ENCODE measurements around the gene MYH8. TPM values are rescaled to one million over a fixed set of nuclear protein-coding genes. Genes with fewer than 3 reads are reported as not detected.

MYH8 gene
- total RNA-seq, 1 donor from 2014 or later: not detected

- no peak overlapping the region for H3K4me3 Mint-ChIP-seq
- H3K4me1 Mint-ChIP-seq: no peaks in the 10 kb centered on the region
- CTCF ChIA-PET: no interaction called here
- H3K27me3 Mint-ChIP-seq: peaks cover 15% of the 10 kb centered on the region
- no peak for TF ChIP-seq CTCF (IDR thresholded peaks at IDR 0.05)
- no peaks in the 10 kb centered on the region for H3K36me3 Mint-ChIP-seq (ENCODE audit: low read depth)
- H3K27ac Mint-ChIP-seq: no peak overlapping the region
- intact Hi-C loops (cut with micrococcal nuclease): no loop called here
- DNase-seq: no peak
- no peak for ATAC-seq (ENCODE audit: low read depth)
- POLR2A ChIA-PET: no interaction called here
- H3K9me3 Mint-ChIP-seq: no peaks in the 10 kb centered on the region
Measured at GRCh38 chr17:10403589-10403988, 18.2 kb downstream of the MYH8 start.

GRCh38 chr17:10398352-10398751, 23.4 kb downstream of the MYH8 start:
- ChIA-PET CTCF (no interaction called here), POLR2A (no interaction called here)
- peaks cover 11% of the 10 kb centered on the region for H3K27me3 Mint-ChIP-seq
- H3K4me1 Mint-ChIP-seq: no peaks in the 10 kb centered on the region
- no peak overlapping the region for H3K4me3 Mint-ChIP-seq
- ATAC-seq (ENCODE audit: low read depth) (no peak), DNase-seq (no peak)
- H3K27ac Mint-ChIP-seq: no peak overlapping the region
- H3K9me3 Mint-ChIP-seq: no peaks in the 10 kb centered on the region
- intact Hi-C loops (cut with micrococcal nuclease): no loop called here
- TF ChIP-seq CTCF (IDR thresholded peaks at IDR 0.05): no peak
- no peaks in the 10 kb centered on the region for H3K36me3 Mint-ChIP-seq (ENCODE audit: low read depth)

GRCh38 chr17:10396524-10397163, 25.1 kb downstream of the MYH8 start:
- Mint-ChIP-seq H3K4me3 (no peak overlapping the region), H3K27me3 (peaks cover 20% of the 10 kb centered on the region), H3K27ac (no peak overlapping the region), H3K4me1 (no peaks in the 10 kb centered on the region), H3K36me3 (ENCODE audit: low read depth) (no peaks in the 10 kb centered on the region), H3K9me3 (no peaks in the 10 kb centered on the region)
- intact Hi-C loops (cut with micrococcal nuclease): no loop called here
- ChIA-PET POLR2A (no interaction called here), CTCF (no interaction called here)
- ATAC-seq (ENCODE audit: low read depth): no peak
- DNase-seq: no peak
- TF ChIP-seq CTCF (IDR thresholded peaks at IDR 0.05): no peak

- no peaks in the 10 kb centered on the region for H3K36me3 Mint-ChIP-seq (ENCODE audit: low read depth)
- H3K4me3 Mint-ChIP-seq: no peak overlapping the region
- no peak for TF ChIP-seq CTCF (IDR thresholded peaks at IDR 0.05)
- CTCF ChIA-PET: no interaction called here
- DNase-seq (no peak), ATAC-seq (ENCODE audit: low read depth) (no peak)
- H3K27me3 Mint-ChIP-seq: peaks cover 19% of the 10 kb centered on the region
- POLR2A ChIA-PET: no interaction called here
- no peaks in the 10 kb centered on the region for H3K4me1 Mint-ChIP-seq
- no peak overlapping the region for H3K27ac Mint-ChIP-seq
- no peaks in the 10 kb centered on the region for H3K9me3 Mint-ChIP-seq
- intact Hi-C loops (cut with micrococcal nuclease): no loop called here
Measured at GRCh38 chr17:10394201-10394887, 27.4 kb downstream of the MYH8 start.

GRCh38 chr17:10392880-10393279, 28.9 kb downstream of the MYH8 start:
- Mint-ChIP-seq H3K36me3 (ENCODE audit: low read depth) (no peaks in the 10 kb centered on the region), H3K9me3 (no peaks in the 10 kb centered on the region), H3K4me3 (no peak overlapping the region), H3K27me3 (peaks cover 19% of the 10 kb centered on the region), H3K27ac (no peak overlapping the region), H3K4me1 (no peaks in the 10 kb centered on the region)
- TF ChIP-seq CTCF (IDR thresholded peaks at IDR 0.05): no peak
- intact Hi-C loops (cut with micrococcal nuclease): no loop called here
- ChIA-PET POLR2A (no interaction called here), CTCF (no interaction called here)
- DNase-seq (no peak), ATAC-seq (ENCODE audit: low read depth) (no peak)

Measured in activated B cell treated with CpG ODN at 0.5 μM for 24 hours (primary cell).